CD4-positive, alpha-beta T cell treated with Interleukin-15 for 4 hours (primary cell): ENCODE data around the gene KDM4B.

Experiments
- DNase-seq: peaks from one replicate; pipeline ENCODE4 v3.0.0-alpha.2; 2020; ENCODE audit warnings: low spot score

The KDM4B gene

DNA sequence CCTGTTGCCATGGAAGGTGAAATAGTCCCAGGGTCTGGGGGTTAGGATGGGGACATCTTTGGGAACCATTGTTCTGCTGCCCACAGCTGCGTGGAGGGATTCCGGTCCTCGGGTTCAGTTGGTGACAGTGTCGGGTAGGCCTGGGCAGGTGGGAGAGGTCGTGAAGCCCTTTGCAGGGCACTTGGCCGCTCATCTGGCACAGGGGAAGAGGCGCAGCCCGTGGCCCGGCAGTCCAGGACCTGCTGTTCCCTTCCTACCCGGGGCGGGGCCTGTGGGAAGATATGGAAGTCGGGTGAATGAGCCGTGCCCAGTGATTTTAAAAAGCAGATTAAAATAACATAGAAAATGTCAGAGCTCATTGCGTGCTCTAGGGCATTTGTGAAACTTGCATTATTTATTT is 44.8 kb downstream of the KDM4B start:
- DNase-seq: no peak

DNA sequence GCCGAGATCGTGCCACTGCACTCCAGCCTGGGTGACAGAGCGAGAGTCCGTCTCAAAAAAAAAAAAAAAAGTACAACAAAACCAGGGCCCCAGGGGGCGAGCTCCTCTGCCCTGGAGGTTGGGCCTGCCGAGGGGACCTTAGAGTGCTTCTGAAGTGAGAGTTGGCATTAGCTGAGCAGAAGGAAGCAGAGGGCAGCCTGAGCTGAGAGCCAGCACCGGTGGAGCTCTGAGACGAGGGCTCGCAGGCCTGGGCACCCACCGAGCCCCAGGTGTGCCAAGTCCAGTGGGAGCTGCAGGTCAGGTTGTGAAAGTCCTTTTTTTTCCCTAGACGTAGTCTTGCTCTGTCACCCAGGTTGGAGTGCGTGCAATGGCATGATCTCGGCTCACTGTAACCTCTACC is 46.0 kb downstream of the KDM4B start:
- no peak for DNase-seq

DNA sequence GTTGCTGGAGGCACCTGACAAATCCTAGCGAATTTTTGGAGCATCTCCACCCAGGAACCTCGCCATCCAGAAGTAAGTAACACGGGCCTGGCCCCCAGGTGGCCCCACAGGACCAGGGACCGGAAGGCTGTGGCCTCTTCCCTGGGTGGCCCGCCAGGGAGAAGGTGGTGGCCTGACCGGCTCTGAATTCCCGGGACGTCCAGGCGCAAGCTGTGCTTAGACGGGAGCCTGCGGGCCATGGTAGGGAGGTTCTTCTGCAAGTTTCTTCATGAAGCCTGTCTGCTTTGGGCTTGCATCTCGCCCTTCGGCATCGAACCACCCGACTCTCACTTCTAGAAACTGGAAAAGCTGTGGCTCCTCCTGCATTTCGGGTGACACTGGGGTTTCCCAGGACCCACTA is 47.4 kb downstream of the KDM4B start:
- DNase-seq: no peak

DNA sequence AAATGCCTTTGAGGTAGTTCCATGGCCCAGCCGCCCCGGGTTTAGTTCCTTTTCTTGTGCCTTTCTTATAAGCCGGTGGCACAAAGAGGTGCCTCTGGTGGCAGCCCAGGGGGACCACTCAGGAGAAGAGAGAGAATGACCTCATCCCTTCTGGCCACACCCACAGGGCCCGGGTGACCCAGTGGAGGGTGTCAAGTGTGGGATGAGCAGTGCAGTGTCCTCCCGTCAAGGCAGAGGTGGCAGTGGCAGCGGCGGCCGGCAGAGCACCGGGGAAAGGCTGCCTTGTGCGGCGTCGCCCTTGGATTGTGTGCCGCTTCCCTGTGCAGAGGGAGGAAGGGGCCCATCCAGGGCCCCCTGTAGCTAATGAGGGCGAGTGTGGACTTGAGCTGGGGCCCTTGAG is 47.9 kb downstream of the KDM4B start:
- no peak for DNase-seq

GRCh38 chr19:5017235-5017634 is 48.3 kb downstream of the KDM4B start:
- no peak for DNase-seq

DNA sequence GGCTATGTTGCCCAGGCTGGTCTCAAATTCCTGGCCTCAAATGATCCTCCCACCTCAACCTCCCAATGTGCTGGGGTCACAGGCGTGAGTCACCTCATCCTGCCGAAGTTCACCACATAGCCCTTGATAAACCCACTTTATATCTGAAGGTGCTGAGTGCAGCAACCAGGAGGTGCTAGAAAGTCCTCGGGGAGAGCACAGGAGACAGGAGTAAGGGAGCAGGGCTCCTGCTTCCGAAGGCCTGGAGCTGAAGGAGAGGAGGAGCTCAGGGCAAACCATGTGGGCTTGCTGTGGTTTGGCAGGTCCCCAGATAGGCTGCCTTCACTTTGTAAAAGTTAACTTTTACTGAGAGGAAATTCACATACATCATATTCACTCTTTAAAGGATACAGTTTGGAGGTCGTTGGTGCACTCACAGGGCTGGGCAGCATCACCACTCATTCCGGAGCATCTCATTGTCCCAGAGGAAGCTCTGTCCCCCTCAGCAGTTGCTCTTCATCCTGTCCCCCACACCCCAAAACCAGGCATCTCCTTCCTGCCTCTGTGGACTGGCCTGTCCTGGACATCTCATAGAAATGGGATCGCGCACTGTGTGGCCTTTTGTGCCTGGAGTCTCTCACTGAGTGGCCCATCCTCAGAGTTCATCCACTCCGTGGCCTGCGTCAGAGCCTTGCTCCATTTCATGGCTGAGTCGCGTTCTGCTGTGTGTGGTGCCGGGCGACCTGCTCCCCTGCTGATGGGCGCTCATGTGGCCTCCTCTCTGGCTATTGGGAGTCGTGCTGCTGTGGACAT is 49.5 kb downstream of the KDM4B start:
- DNase-seq: no peak

DNA sequence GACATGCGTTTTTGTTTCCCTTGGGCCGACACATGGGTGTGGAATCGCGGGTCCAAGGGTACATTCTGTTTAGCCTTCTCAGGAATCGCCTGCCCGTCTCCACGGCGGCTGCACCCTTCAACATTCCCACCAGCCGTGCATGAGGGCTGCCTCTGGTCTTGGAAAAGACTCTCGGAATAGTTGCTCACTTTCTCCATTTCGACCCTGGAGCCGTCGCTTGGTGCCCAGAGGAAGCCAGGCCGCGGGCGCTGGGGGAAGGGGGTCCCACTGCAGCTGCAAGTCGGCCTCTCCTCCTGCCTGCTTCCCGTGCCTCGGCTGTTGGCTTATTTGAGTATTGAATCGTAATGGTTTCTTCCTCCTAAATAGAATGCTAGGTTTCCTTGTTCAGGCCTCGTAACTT is 51.5 kb downstream of the KDM4B start:
- no peak for DNase-seq

GRCh38 chr19:5021046-5021445 is 52.1 kb downstream of the KDM4B start:
- no peak for DNase-seq

GRCh38 chr19:5022066-5022860 is 53.4 kb downstream of the KDM4B start:
- no peak for DNase-seq

DNA sequence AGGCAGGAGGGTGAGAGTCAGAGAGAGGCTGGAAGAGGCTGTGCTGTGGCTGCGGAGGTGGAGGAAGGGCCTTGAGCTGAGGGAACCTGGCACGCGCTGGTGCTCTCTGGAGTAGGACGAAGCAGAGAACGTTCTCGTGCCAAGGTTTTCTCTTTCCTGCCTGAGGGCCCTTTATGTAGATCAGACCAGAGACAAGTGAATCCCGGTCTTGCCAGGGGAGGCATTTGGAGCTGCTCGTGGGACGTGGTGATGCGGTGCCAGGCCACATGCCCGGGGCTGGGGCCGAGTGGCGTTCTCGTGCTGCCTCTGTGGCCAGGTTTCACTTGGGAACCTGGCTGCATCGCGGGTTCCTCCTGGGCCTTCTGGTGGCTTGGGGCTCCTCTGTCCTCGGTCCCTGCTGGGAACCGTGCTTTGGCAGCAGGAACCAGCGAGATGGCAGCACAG is 54.2 kb downstream of the KDM4B start:
- DNase-seq: no peak

DNA sequence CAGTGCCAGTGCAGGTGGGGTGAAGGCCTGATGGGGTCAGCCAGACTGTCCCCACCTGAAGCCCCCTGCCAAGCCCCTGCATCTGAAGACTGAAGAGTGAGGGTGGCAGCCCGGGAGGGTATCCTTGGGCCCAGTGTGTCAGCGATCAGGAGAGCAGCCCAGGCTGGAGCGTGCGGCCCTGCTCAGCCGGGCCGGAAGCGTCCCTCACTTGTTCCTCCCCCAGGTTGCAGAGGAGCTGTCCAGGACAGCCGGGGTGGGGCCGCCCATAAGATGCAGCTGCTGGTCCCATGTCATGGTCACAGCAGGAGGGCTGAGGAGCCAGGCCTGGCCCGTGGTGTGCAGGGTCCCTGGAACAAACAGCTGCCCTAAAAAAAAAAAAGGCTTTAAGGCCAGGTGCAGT is 55.4 kb downstream of the KDM4B start:
- DNase-seq: no peak

DNA sequence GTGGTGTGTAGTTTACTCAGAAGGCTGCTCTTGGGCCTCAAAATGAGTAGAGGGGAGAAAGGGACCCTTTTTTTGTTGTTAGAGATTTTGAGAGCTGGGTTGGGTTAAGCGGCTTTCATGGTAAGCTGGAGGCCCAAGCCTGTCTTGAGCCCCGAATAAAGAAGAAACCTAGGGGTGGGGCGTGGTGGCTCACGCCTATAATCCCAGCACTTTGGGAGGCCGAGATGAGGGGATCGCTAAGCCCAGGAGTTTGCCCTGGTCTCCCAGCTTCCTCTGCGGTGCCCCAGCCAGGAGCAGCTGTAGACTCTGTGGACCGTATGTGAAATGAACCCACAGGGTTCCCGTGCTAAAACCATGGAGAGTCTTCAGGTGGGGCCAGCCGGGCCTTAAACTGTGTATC is 56.1 kb downstream of the KDM4B start:
- DNase-seq: no peak

- DNase-seq: no peak
Observed at GRCh38 chr19:5026706-5027273, 57.9 kb downstream of the KDM4B start.

GRCh38 chr19:5028229-5028886 is 59.4 kb downstream of the KDM4B start:
- no peak for DNase-seq

DNA sequence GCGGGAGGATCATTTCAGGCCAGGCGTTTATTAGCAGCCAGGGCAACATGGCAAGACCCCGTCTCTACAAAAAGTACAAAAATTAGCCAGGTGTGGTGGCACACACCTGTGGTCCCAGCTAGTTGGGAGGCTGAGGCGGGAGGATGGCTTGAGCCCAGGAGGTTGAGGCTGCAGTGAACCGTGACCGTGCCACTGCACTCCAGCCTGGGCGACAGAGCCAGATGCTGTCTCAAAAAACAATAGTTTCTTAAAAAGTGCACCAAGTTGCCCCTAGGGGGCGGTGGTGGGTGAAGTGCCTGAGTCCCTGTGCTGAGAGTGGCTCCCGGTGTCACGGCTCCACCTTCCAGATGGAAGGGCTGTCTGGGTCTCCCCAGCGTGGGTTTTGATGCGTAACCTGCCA is 60.7 kb downstream of the KDM4B start:
- DNase-seq: peak; percentile 60

DNA sequence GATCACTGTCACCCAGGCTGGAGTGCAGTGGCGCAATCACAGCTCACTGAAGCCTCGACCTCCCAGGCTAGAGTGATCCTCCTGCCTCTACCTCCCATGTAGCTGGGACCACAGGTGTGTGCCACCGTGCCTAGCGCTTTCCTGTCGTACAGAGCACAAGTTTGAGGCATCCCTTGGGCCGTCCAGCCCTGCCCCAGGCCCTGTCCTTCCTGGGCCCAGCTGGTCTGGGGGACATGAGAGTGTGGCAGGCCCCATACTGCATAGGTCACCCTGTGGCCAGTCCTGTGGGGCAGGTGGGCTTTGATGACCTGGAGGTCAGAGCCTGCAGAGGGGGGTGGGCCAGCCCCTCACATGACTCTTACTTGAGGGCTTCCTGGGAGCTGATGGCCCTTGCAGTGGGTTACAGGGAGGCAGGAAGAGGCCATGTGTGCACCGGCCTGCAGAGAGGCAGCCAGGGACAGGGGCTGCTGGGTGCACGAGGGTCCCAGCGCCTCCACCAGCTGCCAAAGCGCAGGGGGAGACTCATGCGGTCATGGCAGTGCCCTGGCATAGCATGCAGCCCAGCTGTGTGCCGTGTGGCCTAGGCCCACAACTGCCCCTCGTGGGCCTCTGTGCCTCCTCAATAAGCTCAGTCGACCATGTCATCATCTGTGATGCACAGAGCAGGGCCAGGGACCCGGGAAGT is 61.4 kb downstream of the KDM4B start:
- DNase-seq: no peak

- no peak for DNase-seq
Observed at GRCh38 chr19:5030822-5031221, 61.9 kb downstream of the KDM4B start.

GRCh38 chr19:5031231-5032100 is 62.6 kb downstream of the KDM4B start:
- peak; percentile 79 for DNase-seq

DNA sequence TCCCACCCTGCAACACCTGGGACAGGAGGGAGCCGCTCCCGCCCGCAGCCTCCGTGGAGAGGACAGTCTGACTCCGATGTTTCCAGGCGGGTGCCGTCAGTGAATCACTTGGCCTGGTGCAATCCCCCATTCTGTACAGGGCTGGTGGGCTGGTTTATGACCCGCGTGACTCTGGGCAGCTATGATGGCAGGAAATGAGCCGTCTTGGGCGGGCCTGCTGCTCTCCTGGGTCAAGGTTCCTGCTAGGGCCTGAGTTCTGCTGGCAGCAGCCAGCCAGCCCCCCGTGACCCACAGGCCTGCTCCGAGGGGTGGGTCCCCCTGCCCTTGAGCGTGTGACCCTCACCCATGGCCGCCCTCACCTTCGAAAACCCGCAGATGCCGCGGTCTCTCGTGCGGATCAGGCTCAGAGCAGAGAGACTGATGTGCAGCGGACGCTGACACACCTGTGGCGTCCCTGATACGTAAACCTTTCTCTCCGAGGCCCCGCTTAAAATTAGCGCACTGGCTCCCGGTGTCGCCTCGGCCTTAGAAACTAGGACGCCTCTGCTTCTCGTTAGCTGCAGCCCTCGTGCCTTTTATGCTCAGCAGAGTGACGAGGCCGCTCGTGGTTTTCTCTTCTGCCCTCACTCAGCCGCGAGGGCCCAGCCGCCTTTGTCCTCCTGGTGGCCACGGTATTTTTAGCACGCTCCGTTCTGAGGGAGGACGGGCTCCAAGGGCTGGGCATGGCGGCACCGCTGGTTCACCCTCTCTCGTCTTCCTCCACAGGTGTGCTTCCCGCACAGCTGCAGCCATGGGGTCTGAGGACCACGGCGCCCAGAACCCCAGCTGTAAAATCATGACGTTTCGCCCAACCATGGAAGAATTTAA is 63.4 kb downstream of the KDM4B start:
- no peak for DNase-seq
